ENCODE data around the gene FOXS1. TPM values are rescaled to one million over a fixed set of nuclear protein-coding genes. Genes with fewer than 3 reads are reported as not detected.

The FOXS1 gene
- total and polyA plus RNA-seq, 12 donors: 1.4 to 7.5 (median 2.9) TPM

- no peak for ATAC-seq
- Histone ChIP-seq H3K4me1 (peaks cover 9 to 22% (median 17%) of the 10 kb centered on the region in 9 donors), H3K27ac (no peak overlapping the region), H3K36me3 (no peaks in the 10 kb centered on the region), H3K9me3 (no peaks in the 10 kb centered on the region), H3K27me3 (peaks cover 0 to 48% (median 24%) of the 10 kb centered on the region in 7 donors), H3K4me3 (no peak overlapping the region)
- DNase-seq: no peak
- 47 to 58% methylated on average over 3 of the region's 3 CpGs for WGBS, 2 donors
- intact Hi-C loops (cut with DNase I): loop anchor here in 7 of 10 donors (5.0 to 10.0 kb wide), 5 partner anchors 94 to 236 kb away; partner anchors contain the start of gene PDRG1 (in 1 of the 7)
- TF ChIP-seq CTCF (IDR thresholded peaks at IDR 0.05): no peak
Measured at GRCh38 chr20:31858760-31859083, 13.3 kb upstream of the FOXS1 start.

- H3K4me3 ChIP-seq: no peak overlapping the region
- intact Hi-C loops (cut with DNase I): loop anchor here in 7 of 10 donors (5.0 to 10.0 kb wide), 5 partner anchors 94 to 237 kb away; partner anchors contain the start of gene PDRG1 (in 1 of the 7)
- WGBS, 2 donors: 81 to 84% methylated on average over 15 of the region's 15 CpGs
- no peak for DNase-seq
- TF ChIP-seq CTCF (IDR thresholded peaks at IDR 0.05): no peak
- no peak for ATAC-seq
- H3K27me3 ChIP-seq: peaks cover 0 to 48% (median 24%) of the 10 kb centered on the region in 7 donors
- no peak overlapping the region for H3K27ac ChIP-seq
- H3K36me3 ChIP-seq: no peaks in the 10 kb centered on the region
- H3K4me1 ChIP-seq: peaks cover 9 to 22% (median 17%) of the 10 kb centered on the region in 9 donors
- H3K9me3 ChIP-seq: no peaks in the 10 kb centered on the region
Measured at GRCh38 chr20:31857861-31858759, 12.7 kb upstream of the FOXS1 start.

- Histone ChIP-seq H3K4me1 (peaks cover 9 to 19% (median 17%) of the 10 kb centered on the region in 9 donors), H3K36me3 (no peaks in the 10 kb centered on the region), H3K4me3 (no peak overlapping the region), H3K9me3 (no peaks in the 10 kb centered on the region), H3K27ac (no peak overlapping the region), H3K27me3 (peaks cover 0 to 52% (median 34%) of the 10 kb centered on the region in 7 donors)
- 64 to 68% methylated on average over 3 of the region's 3 CpGs for WGBS, 2 donors
- TF ChIP-seq CTCF (IDR thresholded peaks at IDR 0.05): no peak
- intact Hi-C loops (cut with DNase I): loop anchor here in 7 of 10 donors (5.0 to 10.0 kb wide), 5 partner anchors 96 to 238 kb away; partner anchors contain the start of gene PDRG1 (in 1 of the 7)
- ATAC-seq (no peak), DNase-seq (no peak)
Measured at GRCh38 chr20:31856516-31856915, 11.1 kb upstream of the FOXS1 start.

- 70 to 85% methylated on average over 7 of the region's 7 CpGs for WGBS, 2 donors
- no peak overlapping the region for H3K27ac ChIP-seq
- TF ChIP-seq CTCF (IDR thresholded peaks at IDR 0.05): no peak
- no peaks in the 10 kb centered on the region for H3K36me3 ChIP-seq
- peaks cover 0 to 68% (median 55%) of the 10 kb centered on the region in 7 donors for H3K27me3 ChIP-seq
- no peak for ATAC-seq
- intact Hi-C loops (cut with DNase I): loop anchor here (1.0 to 10.0 kb wide), 8 partner anchors 99 to 241 kb away; partner anchors contain the start of gene PDRG1 (in 7 of the 10)
- no peaks in the 10 kb centered on the region for H3K9me3 ChIP-seq
- H3K4me3 ChIP-seq: no peak overlapping the region
- no peak for DNase-seq
- peaks cover 0 to 3% (median 0%) of the 10 kb centered on the region in 9 donors for H3K4me1 ChIP-seq
Measured at GRCh38 chr20:31853481-31853880, 8.1 kb upstream of the FOXS1 start.
